Myometrial cell (primary cell): ENCODE data around the gene IFNA10. TPM values are rescaled to one million over a fixed set of nuclear protein-coding genes. Genes with fewer than 3 reads are reported as not detected.

ENCODE experiments used
- total RNA-seq: library from RNA; depleted of rRNA; stranded (reverse); fragments of >200 nt; gene quantifications from 2 replicates; pipeline ENCODE4 v1.2.3, GENCODE V29; 2015

IFNA10 gene
- total RNA-seq, result not detected in 2 replicates

GRCh38 chr9:21207043-21207442 is at the start of gene IFNA10:
Gene IFNA10 (minus strand): TSS chr9:21207143. CDS start chr9:21207097, 46 bp downstream.

DNA sequence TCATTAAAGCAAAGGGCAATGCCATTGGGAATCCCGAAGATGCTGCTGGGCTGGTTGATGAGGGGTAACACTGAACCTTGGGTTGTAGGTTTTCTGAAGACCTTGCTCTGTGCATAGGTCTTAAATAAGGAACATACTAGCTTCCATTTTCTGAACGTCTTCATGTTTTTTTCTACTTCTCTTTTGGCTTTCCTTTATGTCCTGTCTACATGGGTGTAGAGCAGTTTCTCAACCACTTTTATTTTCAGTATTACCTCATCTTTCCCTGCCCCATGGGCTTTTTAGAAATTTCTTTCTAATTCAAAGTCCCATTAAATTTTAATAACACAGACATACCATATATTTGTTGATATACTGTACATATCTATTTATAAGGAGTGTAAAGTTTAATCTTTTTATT is 33.0 kb upstream of the IFNA10 start, which contains the start of gene IFNA14:
TSS of gene IFNA14 (minus strand) at position 95 of the 400 bp plus-strand sequence. CDS start at position 25, 70 bp downstream.

GRCh38 chr9:21228122-21228521 is 21.2 kb upstream of the IFNA10 start, which contains the start of gene IFNA17:
Gene IFNA17 (minus strand): TSS chr9:21228222. CDS start chr9:21228173, 49 bp downstream.

GRCh38 chr9:21217211-21217610 is 10.3 kb upstream of the IFNA10 start, which contains the start of gene IFNA16:
Gene IFNA16 (minus strand): TSS chr9:21217311. CDS start chr9:21217305, 6 bp downstream.

GRCh38 chr9:21202105-21202504 is 4.8 kb downstream of the IFNA10 start, which contains the start of gene IFNA7:
Gene IFNA7 (minus strand): TSS chr9:21202205. CDS start chr9:21202165, 40 bp downstream.

GRCh38 chr9:21187487-21187886 is 19.5 kb downstream of the IFNA10 start, which contains the start of gene IFNA4:
Gene IFNA4 (minus strand): TSS chr9:21187587. CDS start chr9:21187531, 56 bp downstream.

GRCh38 chr9:21166560-21166959 is 40.4 kb downstream of the IFNA10 start, which contains the start of gene IFNA21:
Gene IFNA21 (minus strand): TSS chr9:21166660. CDS start chr9:21166612, 48 bp downstream.

Other genes starting within 250 kb of the IFNA10 start
- gene HACD4, start 175.5 kb downstream of the IFNA10 start, total RNA-seq, result 9.0 and 13.0 TPM in 2 replicates
- not detected in 2 replicates for gene IFNB1, start 129.2 kb downstream of the IFNA10 start, total RNA-seq
- not detected in 2 replicates for gene IFNW1, start 65.3 kb downstream of the IFNA10 start, total RNA-seq
- not detected in 2 replicates for gene IFNA21, start 40.5 kb downstream of the IFNA10 start, total RNA-seq
- gene IFNA4, start 19.6 kb downstream of the IFNA10 start, total RNA-seq, result not detected in 2 replicates
- not detected in 2 replicates for gene IFNA7, start 4.9 kb downstream of the IFNA10 start, total RNA-seq
- gene IFNA16, start 10.2 kb upstream of the IFNA10 start, total RNA-seq, result not detected in 2 replicates
- gene IFNA17, start 21.1 kb upstream of the IFNA10 start, total RNA-seq, result not detected in 2 replicates
- not detected in 2 replicates for gene IFNA14, start 32.9 kb upstream of the IFNA10 start, total RNA-seq
- not detected in 2 replicates for gene IFNA5, start 98.2 kb upstream of the IFNA10 start, total RNA-seq
- 22.5 and 29.8 TPM in 2 replicates for gene KLHL9, start 128.3 kb upstream of the IFNA10 start, total RNA-seq
- not detected in 2 replicates for gene IFNA6, start 143.7 kb upstream of the IFNA10 start, total RNA-seq
- gene IFNA13, start 160.9 kb upstream of the IFNA10 start, total RNA-seq, result not detected in 2 replicates
- not detected in 2 replicates for gene IFNA2, start 178.3 kb upstream of the IFNA10 start, total RNA-seq
- not detected in 2 replicates for gene IFNA8, start 202.0 kb upstream of the IFNA10 start, total RNA-seq
- gene IFNA1, start 233.3 kb upstream of the IFNA10 start, total RNA-seq, result not detected in 2 replicates